ENCODE data around the gene CYB561D1. TPM values are rescaled to one million over a fixed set of nuclear protein-coding genes. Genes with fewer than 3 reads are reported as not detected.

The CYB561D1 gene
- total and polyA plus RNA-seq, 2 of the 8 experiments (the other 6 are each of a cell fraction or from before 2014, with no cell fraction given) = 3.6 to 3.8 TPM

DNA sequence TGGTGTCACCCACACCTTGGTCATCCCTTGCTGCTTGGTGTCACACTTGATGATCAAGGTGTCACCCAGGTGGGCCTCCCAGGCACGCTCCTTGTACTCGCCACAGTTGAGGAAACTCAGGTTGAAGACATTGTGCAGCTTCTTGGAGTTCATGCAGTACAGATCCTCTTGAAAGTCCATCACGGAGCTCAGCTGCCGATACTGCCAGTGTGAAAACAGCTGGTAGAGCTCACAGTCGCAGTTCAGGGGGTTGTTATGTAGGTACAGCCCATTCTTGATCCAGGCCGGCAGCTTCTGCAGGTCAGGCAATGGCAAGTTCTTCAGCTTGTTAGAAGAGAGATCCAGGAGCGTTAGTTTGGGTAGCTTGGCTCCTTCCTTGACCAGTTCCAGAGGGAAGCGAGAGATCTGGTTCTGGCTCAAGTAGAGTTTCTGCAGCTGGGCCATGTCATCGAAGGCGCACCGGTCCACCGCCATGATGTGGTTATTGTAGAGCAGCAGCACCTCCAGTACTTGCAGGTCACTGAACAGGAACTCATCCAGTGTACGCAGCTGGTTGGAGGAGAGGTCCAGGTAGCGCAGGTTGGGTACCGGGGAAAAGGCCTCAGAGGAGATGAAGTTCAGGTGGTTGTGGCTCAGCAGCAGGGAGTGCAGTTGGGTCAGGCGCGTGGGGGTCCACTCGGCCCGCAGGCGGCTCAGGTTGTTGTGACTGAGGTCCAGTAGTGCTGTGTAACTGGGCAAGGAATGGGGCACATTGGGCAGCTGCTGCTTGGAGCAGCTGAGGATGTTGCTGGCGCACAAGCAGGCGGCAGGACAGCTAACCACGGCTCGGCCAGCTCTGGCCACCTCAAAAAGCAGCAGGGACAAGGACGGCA, 14.3 kb downstream of the CYB561D1 start (continued):
- TF ChIP-seq, protein P1, sequence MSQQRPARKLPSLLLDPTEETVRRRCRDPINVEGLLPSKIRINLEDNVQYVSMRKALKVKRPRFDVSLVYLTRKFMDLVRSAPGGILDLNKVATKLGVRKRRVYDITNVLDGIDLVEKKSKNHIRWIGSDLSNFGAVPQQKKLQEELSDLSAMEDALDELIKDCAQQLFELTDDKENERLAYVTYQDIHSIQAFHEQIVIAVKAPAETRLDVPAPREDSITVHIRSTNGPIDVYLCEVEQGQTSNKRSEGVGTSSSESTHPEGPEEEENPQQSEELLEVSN (IDR thresholded peaks at IDR 0.05) = no peak

Measured in H1 (cell line).